Endothelial cell of umbilical vein (primary cell): ENCODE measurements around the gene CLDN15. TPM values are rescaled to one million over a fixed set of nuclear protein-coding genes. Genes with fewer than 3 reads are reported as not detected.

Experiments
- BruUV-seq: library from RNA; stranded (reverse); fragments of 400-500 nt; replicated peaks from 2 replicates; lab custom pipeline; 2021; lab: Mats Ljungman, UMichigan
- CTCF ChIA-PET: fragments of 300-600, 350-600 bp; sonication (Branson Sonifier 250); formaldehyde crosslinking; loops from one replicate; lab custom pipeline; 2021; ENCODE audit warnings: antibody characterized with exemption, inconsistent platforms; lab: Charles Lee
- POLR2A ChIA-PET: fragments of 300-600, 350-600 bp; sonication (Branson Sonifier 250); formaldehyde crosslinking; loops from one replicate; lab custom pipeline; 2021; ENCODE audit warnings: antibody characterized with exemption, inconsistent platforms; lab: Charles Lee
- DNase-seq: peaks from one replicate; pipeline ENCODE4 v3.0.0-alpha.2; 2011; ENCODE audit warnings: low read depth, low spot score
- FAIRE-seq: peaks from 2 replicates; lab custom pipeline; 2011; peaks lifted over from hg19 to GRCh38; lab: Jason Lieb, UNC
- H2AFZ ChIP-seq: 2 replicates; pipeline ENCODE4 v1.6.0; 2012; ENCODE audit warnings: low read depth, low read length, control low read depth, inconsistent platforms
- H3K27ac ChIP-seq: 2 replicates; pipeline ENCODE4 v1.5.1; 2011; ENCODE audit warnings: low read depth, mild to moderate bottlenecking, control low read depth, low read length, moderate library complexity; ENCODE audit not compliant: insufficient read depth
- H3K27me3 ChIP-seq, 2 experiments: 2 replicates each; pipeline versions ENCODE4 v1.6.0 to v1.6.1; 2011; ENCODE audit warnings: low read length in 2 of 2, mixed read lengths in 1 of 2; ENCODE audit not compliant: control insufficient read depth in 2 of 2, insufficient read depth in 2 of 2
- H3K36me3 ChIP-seq, 2 experiments: 2 replicates in 1 of 2; 3 replicates in 1 of 2; pipeline ENCODE4 v1.5.1; 2011; ENCODE audit warnings: low read length in 2 of 2, mild to moderate bottlenecking in 1 of 2, moderate library complexity in 1 of 2; ENCODE audit not compliant: control insufficient read depth in 2 of 2, insufficient read depth in 2 of 2; ENCODE audit errors: extremely low read depth in 1 of 2
- H3K4me1 ChIP-seq: 3 replicates; pipeline ENCODE4 v1.5.1; 2011; ENCODE audit warnings: mild to moderate bottlenecking, low read length; ENCODE audit not compliant: control insufficient read depth, insufficient read depth; ENCODE audit errors: extremely low read depth
- H3K4me2 ChIP-seq: 2 replicates; pipeline ENCODE4 v1.6.1; 2011; ENCODE audit warnings: low read length, control low read depth, mixed read lengths; ENCODE audit not compliant: insufficient read depth
- H3K4me3 ChIP-seq, 3 experiments: fragments of 200-600 bp in 1 of 3; sonication (generic), shearing (Covaris generic) in 1 of 3; replicated peaks in 1 of 3; 2 replicates each; pipeline ENCODE4 v1.5.1; 2011 to 2016; ENCODE audit warnings: control low read depth in 3 of 3, low read length in 3 of 3, mild to moderate bottlenecking in 2 of 3, inconsistent platforms in 1 of 3, low read depth in 1 of 3, moderate library complexity in 1 of 3; ENCODE audit not compliant: insufficient read depth in 1 of 3
- H3K79me2 ChIP-seq: 2 replicates; pipeline ENCODE4 v1.6.0; 2012; ENCODE audit warnings: low read length, inconsistent platforms; ENCODE audit not compliant: control insufficient read depth, insufficient read depth
- H3K9ac ChIP-seq: replicated peaks from 2 replicates; pipeline ENCODE3; 2011; ENCODE audit warnings: low read length, control low read depth; ENCODE audit not compliant: insufficient read depth; ENCODE audit errors: extremely low read depth
- H3K9me1 ChIP-seq: replicated peaks from 3 replicates; pipeline ENCODE4 v1.6.0; 2011; ENCODE audit warnings: mild to moderate bottlenecking, low read length; ENCODE audit not compliant: control insufficient read depth, insufficient read depth; ENCODE audit errors: extremely low read depth
- H3K9me3 ChIP-seq: replicated peaks from 2 replicates; pipeline ENCODE4 v1.5.1; 2012; ENCODE audit warnings: low read length, inconsistent platforms; ENCODE audit not compliant: control insufficient read depth, insufficient read depth
- H4K20me1 ChIP-seq: replicated peaks from 2 replicates; pipeline ENCODE3; 2011; ENCODE audit warnings: mild to moderate bottlenecking, low read length; ENCODE audit not compliant: control insufficient read depth, insufficient read depth; ENCODE audit errors: extremely low read depth
- EZH2 ChIP-seq: IDR thresholded peaks from 2 replicates; pipeline ENCODE4 v1.6.1; 2012; ENCODE audit warnings: borderline replicate concordance, low read depth, mild to moderate bottlenecking, moderate library complexity, low read length, inconsistent platforms; ENCODE audit not compliant: severe bottlenecking
- FOS ChIP-seq: IDR thresholded peaks from 2 replicates; pipeline ENCODE4 v1.6.1; 2011; ENCODE audit warnings: mild to moderate bottlenecking, low read length, moderate library complexity, borderline replicate concordance; ENCODE audit not compliant: insufficient read depth
- GATA2 ChIP-seq: IDR thresholded peaks from 2 replicates; pipeline ENCODE4 v1.7.0; 2011; ENCODE audit warnings: low read depth, mild to moderate bottlenecking, moderate library complexity, mixed read lengths, low read length; ENCODE audit not compliant: insufficient read length, insufficient read depth
- JUN ChIP-seq: IDR thresholded peaks from 2 replicates; pipeline ENCODE4 v1.6.1; 2011; ENCODE audit warnings: borderline replicate concordance, low read depth; ENCODE audit not compliant: insufficient read length, insufficient read depth
- MYC ChIP-seq: IDR thresholded peaks from one replicate; pipeline ENCODE4 v1.6.1; 2011; ENCODE audit warnings: mild to moderate bottlenecking, low read depth, low read length
- POLR2A ChIP-seq: IDR thresholded peaks from 2 replicates; pipeline ENCODE4 v1.6.1; 2012; ENCODE audit warnings: low read depth, mild to moderate bottlenecking, control low read depth, low read length
- POLR2AphosphoS5 ChIP-seq: IDR thresholded peaks from 2 replicates; pipeline ENCODE4 v1.6.1; 2012; ENCODE audit warnings: low read depth, mild to moderate bottlenecking, control low read depth, low read length, moderate library complexity; ENCODE audit not compliant: insufficient read depth
- dilution Hi-C: fragments of 300-500 bp; cut with MboI; formaldehyde crosslinking; loops from one replicate; pipeline ENCODE4 v1.15.0; 2019; ENCODE audit warnings: low sequenced_read_pairs; ENCODE audit not compliant: extremely low pct_ligation_motif_present
- intact Hi-C: fragments of 100-400 bp; cut with micrococcal nuclease; formaldehyde crosslinking; loops from one replicate; pipeline ENCODE4 v1.10.0; 2022
- polyA plus RNA-seq, 4 experiments: library from polyadenylated mRNA; depleted of rRNA in 3 of 4; stranded (reverse) in 3 of 4; unstranded in 1 of 4; fragments of >200 nt; gene quantifications; 2 replicates each; pipeline versions ENCODE4 v1.2.1 to v1.2.3, GENCODE V29; 2011 to 2012; ENCODE audit warnings: missing spikeins in 1 of 4
- total RNA-seq: library from RNA; stranded (reverse); gene quantifications from 2 replicates; pipeline ENCODE4 v1.2.3, GENCODE V29; 2021
- TF ChIP-seq, protein P1 (sequence below): IDR thresholded peaks from 2 replicates; pipeline ENCODE4 v1.6.1; 2011; ENCODE audit not compliant: insufficient read depth, insufficient read length
- TF ChIP-seq, protein P2 (sequence below), 2 donors: IDR thresholded peaks; 1 replicate in 1 of 2; 2 replicates in 1 of 2; pipeline ENCODE4 v1.5.1; 2011; ENCODE audit warnings: low read length in 2 of 2, mild to moderate bottlenecking in 2 of 2, moderate library complexity in 2 of 2, control low read depth in 1 of 2, inconsistent platforms in 1 of 2, low read depth in 1 of 2; ENCODE audit not compliant: insufficient read depth in 1 of 2; ENCODE audit errors: extremely low read depth in 1 of 2

Gene CLDN15
- total and polyA plus RNA-seq, 2 donors (not counting 3 experiments of a cell fraction or from before 2014, with no cell fraction given): 11.3 to 17.7 TPM

DNA sequence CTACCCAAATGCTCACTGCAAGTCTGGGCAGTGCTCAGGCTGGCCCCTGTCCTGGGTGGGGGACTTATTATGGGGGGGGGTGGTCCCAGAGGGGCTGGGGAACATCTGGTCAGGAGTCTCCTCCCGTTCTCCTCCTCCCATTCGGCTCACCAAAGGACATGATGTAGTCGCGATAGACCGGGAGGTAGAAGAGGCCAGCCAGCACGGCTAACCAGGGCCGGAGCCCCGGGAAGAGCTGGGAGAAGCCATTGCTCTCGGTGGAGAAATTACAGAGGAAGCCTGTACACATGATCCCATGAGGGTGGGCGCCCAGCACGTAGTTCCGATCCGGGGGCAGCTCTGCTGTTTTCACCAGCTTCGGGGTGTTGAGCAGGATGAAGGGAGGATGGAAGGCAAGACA lies 39.1 kb downstream of the CLDN15 start:
- BruUV-seq: no TSS peak
- Histone ChIP-seq H3K9me1 (no peaks in the 10 kb centered on the region), H3K9me3 (no peaks in the 10 kb centered on the region), H3K4me3 (no peak overlapping the region), H3K4me1 (peaks cover 5% of the 10 kb centered on the region), H3K27ac (no peak overlapping the region), H3K4me2 (no peak overlapping the region), H3K27me3 (peaks cover 28% of the 10 kb centered on the region in 2 experiments), H3K9ac (no peak overlapping the region), H3K79me2 (no peaks in the 10 kb centered on the region), H4K20me1 (no peaks in the 10 kb centered on the region), H3K36me3 (no peaks in the 10 kb centered on the region), H2AFZ (no peak overlapping the region)
- intact Hi-C loops: no loop called here
- CTCF ChIA-PET: interaction anchor here (1.2 kb wide), 2 partner anchors 84 to 92 kb away, joined by 3 read pairs; no protein-coding TSS in a partner anchor
- FAIRE-seq (no peak), DNase-seq (no peak)
- POLR2A ChIA-PET: no interaction called here
- TF ChIP-seq MYC (no peak), JUN (no peak), POLR2A (no peak), FOS (no peak), GATA2 (no peak), EZH2 (no peak), POLR2AphosphoS5 (no peak)
- TF ChIP-seq, protein P1, sequence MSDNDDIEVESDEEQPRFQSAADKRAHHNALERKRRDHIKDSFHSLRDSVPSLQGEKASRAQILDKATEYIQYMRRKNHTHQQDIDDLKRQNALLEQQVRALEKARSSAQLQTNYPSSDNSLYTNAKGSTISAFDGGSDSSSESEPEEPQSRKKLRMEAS: no peak
- TF ChIP-seq, protein P2, sequence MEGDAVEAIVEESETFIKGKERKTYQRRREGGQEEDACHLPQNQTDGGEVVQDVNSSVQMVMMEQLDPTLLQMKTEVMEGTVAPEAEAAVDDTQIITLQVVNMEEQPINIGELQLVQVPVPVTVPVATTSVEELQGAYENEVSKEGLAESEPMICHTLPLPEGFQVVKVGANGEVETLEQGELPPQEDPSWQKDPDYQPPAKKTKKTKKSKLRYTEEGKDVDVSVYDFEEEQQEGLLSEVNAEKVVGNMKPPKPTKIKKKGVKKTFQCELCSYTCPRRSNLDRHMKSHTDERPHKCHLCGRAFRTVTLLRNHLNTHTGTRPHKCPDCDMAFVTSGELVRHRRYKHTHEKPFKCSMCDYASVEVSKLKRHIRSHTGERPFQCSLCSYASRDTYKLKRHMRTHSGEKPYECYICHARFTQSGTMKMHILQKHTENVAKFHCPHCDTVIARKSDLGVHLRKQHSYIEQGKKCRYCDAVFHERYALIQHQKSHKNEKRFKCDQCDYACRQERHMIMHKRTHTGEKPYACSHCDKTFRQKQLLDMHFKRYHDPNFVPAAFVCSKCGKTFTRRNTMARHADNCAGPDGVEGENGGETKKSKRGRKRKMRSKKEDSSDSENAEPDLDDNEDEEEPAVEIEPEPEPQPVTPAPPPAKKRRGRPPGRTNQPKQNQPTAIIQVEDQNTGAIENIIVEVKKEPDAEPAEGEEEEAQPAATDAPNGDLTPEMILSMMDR (IDR thresholded peaks at IDR 0.05; ENCODE audit: extremely low read depth in 1 of 2, insufficient read depth in 1 of 2, low read depth in 1 of 2, low read length in 2 of 2): no peak
- dilution Hi-C loops: no loop called here
